ENCODE data around the gene AMER3.

DNA sequence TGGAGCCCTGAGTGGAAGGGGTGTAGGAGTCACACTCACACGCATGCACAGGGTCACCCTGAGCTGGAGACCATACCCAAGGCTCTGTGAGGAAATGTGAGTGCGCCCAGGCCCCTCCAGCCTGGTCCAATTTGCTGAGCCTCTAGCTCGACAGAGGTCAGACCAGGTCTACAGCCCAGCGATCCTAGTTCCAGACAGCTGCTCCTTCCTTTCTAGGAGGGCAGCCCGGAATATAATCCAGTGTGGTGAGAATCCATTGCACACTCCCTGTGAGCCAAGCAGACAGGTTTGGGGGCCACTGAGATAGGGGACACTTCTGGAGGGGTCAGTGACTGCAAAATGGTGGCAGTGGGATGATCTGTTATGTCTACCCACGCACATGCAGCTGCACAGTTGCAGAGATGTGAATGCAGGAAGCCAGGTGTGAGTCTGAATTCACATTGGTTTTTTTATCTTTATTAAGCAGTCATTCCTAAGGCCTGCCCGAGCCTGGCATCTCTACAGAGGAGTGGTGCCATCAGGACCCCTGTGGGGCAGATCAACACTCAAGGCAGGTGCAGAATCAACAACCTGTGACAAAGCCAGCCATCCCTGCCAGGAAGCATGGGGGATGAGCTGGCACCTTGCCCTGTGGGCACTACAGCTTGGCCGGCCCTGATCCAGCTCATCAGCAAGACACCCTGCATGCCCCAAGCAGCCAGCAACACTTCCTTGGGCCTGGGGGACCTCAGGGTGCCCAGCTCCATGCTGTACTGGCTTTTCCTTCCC, 26.6 kb upstream of the AMER3 start, which contains the start of gene GPR148:
- TF ChIP-seq, protein P1, sequence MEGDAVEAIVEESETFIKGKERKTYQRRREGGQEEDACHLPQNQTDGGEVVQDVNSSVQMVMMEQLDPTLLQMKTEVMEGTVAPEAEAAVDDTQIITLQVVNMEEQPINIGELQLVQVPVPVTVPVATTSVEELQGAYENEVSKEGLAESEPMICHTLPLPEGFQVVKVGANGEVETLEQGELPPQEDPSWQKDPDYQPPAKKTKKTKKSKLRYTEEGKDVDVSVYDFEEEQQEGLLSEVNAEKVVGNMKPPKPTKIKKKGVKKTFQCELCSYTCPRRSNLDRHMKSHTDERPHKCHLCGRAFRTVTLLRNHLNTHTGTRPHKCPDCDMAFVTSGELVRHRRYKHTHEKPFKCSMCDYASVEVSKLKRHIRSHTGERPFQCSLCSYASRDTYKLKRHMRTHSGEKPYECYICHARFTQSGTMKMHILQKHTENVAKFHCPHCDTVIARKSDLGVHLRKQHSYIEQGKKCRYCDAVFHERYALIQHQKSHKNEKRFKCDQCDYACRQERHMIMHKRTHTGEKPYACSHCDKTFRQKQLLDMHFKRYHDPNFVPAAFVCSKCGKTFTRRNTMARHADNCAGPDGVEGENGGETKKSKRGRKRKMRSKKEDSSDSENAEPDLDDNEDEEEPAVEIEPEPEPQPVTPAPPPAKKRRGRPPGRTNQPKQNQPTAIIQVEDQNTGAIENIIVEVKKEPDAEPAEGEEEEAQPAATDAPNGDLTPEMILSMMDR (conservative IDR thresholded peaks at IDR 0.05 in 1 of 2, IDR thresholded peaks at IDR 0.05 in 1 of 2; ENCODE audit: low read depth in 1 of 2, low read length in 2 of 2): no peak
- no peak for TF ChIP-seq EZH2 (IDR thresholded peaks at IDR 0.05; ENCODE audit: low read length, missing control alignments)

All from fibroblast of lung (primary cell).